Measurements from ENCODE around the gene TUBB6.

The TUBB6 gene

GRCh38 chr18:12291161-12291560 is 16.9 kb upstream of the TUBB6 start:
- peak; percentile 2 for DNase-seq (ENCODE audit: low spot score)

GRCh38 chr18:12291690-12292089 is 16.4 kb upstream of the TUBB6 start:
- peak; percentile 26 for DNase-seq (ENCODE audit: low spot score)

DNA sequence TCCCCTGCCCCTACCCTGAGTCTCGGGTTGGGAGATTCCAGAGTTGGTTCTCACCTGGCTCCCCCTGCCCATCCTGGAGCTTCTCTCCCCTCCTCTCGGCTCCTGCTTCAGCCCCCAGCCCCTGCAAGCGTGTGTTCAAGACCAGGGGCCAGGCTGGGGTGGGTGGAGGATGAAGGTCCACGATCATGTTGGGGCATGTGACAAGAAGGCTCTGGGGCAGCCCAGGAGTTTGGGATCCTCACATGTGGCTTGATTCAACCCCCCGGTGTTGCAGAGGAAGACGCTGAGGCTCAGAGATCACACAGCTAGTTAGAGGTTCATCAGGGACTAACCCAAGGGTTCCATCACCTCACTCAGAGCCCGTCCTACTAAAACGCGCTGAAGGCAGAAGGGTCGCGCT is 14.2 kb upstream of the TUBB6 start:
- DNase-seq (ENCODE audit: low spot score): peak; percentile 20

GRCh38 chr18:12295389-12296086 is 12.5 kb upstream of the TUBB6 start:
- DNase-seq (ENCODE audit: low spot score): peak; percentile 58

DNA sequence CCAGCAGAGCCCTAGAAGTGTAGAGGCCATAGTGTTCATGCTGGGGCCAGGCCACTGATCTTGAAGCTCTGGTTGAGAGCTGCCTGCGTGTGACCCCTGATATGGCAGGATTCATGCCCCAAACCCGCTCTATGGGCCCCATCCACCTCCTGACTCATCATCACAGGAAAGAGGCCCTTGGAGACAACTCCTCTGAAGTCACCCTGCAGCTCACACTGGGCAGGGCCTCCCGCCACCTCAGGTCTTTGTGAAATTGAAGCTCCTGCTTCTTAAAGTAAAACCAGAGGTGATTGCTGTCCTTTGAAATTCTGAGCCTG is 12.0 kb upstream of the TUBB6 start:
- DNase-seq (ENCODE audit: low spot score): peak; percentile 15

- peak; percentile 23 for DNase-seq (ENCODE audit: low spot score)
Observed at GRCh38 chr18:12296457-12296856, 11.6 kb upstream of the TUBB6 start.

GRCh38 chr18:12299862-12300261 is 8.2 kb upstream of the TUBB6 start:
- DNase-seq (ENCODE audit: low spot score): no peak

- no peak for DNase-seq (ENCODE audit: low spot score)
Observed at GRCh38 chr18:12301263-12302005, 6.6 kb upstream of the TUBB6 start.

DNA sequence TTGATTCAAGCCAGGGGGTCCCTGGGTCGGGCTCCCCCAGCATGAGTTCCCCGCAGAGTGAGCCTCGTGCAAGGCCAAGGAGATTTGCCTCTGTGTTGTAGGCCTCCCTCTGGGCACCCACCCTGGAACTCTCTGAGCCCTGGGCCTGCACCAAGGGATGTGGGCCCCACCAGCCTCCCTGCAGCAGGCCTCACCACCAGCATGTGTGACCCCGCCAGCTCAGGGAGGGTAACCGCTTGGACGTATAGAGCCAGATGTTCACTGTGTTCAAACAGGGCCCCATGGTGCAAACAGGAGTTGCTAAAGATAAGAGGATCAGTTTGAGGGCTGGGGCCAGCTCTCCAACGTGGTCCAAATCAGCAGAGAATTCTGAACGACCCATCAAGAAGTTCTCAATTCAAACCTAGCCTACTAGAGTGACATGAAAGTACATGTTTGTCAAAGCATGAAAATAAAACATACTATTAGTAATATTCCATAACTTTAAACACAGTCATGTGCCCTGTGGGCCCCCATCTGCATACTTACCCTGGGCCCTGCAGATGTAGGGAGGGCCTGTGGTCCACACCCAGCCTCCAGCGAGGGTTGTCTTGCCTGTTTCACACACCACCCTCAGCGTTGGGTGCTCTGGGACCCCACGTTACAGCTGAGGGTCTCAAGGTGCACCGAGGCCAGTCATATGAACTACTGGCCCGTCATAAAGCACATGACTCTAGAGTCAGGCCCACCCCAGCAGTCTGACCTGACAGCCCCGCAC is 5.5 kb upstream of the TUBB6 start:
- DNase-seq (ENCODE audit: low spot score): no peak

DNA sequence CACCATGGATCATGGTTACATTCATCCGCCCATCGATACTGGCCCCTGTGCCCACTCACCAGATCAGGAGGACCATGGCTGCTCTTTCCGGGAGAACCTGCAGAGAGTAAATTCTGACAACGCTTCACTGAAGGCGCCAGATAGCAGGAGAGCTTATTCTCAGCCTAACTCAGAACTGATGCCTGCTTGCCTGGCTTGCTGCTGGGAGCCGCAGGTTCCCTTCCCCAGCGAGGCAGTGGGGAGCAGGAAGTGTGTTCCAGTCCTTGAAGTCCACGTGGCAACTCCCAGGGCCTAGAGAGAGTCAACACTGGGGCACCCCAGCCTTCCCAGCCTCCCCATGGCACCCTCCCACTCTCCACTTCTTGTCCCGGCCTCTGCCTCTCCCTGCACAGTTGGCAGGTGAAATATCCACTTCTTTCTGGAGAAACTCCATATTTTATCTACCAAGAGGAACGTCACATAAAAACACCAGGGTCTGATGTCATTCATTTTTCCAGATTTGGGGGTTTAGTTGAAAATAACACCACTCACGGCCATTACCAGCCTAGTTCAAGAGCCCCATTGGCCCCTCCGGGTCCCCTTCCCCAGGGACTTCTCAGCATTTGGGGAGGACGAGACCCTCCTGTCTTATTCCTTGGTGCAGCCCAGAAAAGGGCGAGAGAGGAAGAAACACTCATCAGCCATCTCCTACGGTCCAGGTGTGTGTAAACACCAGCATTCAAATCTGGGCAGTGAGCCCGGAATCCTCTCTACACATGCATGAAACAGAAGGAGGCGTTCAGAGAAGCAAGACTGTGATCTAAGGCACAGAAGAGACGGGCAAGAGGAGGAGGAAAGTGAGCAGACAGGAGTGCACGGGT is 3.5 kb upstream of the TUBB6 start:
- DNase-seq (ENCODE audit: low spot score): no peak

GRCh38 chr18:12305211-12305610 is 2.8 kb upstream of the TUBB6 start:
- DNase-seq (ENCODE audit: low spot score): no peak

- DNase-seq (ENCODE audit: low spot score): no peak
Observed at GRCh38 chr18:12305930-12306629, 2.0 kb upstream of the TUBB6 start.

DNA sequence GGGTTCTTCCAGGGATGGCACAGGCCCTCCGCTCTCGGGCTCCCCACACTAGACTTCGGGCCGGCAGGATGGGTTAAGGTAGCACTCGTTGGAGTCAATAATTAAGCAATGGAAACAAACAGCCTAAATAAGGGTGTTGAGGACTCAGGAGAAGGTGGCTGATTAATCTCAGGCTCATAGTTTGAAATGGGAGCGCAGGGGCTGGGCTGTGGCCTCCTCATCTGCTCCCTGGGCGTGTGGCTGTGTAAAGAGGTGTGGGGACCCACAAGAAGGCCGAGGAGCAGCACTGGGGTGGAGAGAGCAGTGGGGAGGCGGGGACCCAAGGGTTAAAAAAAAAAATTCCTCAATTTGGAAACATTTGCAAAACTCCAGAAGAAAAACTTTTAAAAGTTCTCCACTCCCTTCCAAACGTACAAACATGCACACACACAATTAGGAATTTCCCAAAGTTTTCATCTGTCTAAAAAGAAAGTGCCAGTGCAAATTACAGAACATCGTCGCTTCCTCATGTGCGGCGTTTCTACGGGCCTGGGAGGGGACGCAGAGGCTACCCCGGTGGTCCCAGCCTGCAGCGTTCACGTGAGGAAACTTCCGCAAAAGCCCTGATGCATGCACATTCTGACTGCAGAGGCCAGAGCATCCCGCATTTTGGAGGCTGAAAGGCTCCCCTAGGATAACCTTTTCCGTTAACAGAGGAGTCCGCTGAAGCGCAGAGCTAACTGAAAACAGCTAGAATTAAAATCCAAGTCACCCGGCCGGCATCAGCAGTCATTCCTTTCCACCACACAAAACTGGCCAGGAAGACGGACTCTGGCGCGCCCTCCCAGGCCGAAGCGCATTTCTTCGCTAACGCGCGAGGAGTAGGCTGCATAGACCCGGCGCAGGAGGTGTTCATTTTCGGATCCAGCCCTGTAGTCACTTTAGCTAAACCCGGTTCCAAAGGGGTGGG is 1.0 kb upstream of the TUBB6 start:
- peak; percentile 83 for DNase-seq (ENCODE audit: low spot score)

DNA sequence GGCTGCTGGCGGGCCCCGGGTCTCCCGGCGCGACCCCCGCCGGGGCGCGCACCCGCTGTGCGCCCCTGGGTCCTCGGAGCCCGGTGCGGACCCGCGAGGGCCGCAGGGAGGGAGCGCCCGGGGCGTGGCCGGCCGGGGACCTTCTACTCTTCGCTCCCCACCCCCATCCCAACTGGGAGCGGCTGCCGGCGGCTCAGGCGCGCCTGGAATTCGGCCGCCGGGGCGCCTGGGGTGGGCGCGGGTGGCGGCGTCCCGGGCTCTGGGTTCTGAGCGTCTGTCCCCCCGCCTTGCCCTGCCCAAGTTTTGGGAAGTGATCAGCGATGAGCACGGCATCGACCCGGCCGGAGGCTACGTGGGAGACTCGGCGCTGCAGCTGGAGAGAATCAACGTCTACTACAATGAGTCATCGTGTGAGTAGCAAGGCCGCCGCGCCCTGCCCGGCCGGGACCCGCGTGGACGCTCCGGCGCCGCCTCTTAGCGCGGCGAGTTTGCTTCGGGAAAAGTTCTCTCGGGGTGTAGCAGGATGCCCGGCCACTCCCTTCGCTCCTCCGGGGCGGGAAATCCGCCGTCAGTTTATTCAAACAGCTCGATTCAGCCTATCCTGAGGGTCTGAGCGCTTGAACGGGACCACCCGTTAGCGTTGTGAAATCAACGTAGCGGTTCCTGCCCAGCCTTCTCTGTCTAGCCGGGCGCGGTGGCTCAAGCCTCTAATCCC is 502 bp downstream of the TUBB6 start:
- DNase-seq (ENCODE audit: low spot score): peak; percentile 91

DNA sequence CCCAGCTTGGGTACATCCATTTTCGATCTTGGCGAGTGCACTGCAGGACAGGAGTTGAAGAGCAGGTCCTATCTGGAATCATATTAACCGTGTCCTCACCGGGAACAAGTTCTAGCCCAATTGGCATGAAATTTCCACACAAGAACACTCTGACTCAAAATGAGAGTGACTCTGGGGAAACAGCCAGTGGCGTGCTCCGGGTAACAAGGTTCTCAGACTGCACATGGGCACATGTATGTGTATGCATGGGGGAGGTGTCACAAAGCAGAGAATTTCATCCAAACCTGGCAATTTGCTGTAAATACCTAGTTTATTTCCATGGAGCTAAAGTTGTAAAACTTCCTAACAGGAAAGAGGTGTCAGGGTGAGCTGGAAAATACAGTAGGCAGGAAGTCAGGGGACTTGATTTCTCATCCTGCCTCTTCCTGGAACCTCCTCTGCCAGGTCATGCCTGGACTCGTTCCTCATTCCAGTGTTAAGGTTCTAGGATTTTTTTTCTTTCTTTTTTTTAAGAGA is 1.7 kb downstream of the TUBB6 start:
- DNase-seq (ENCODE audit: low spot score): no peak

GRCh38 chr18:12310762-12311161 is 2.7 kb downstream of the TUBB6 start:
- no peak for DNase-seq (ENCODE audit: low spot score)

- no peak for DNase-seq (ENCODE audit: low spot score)
Observed at GRCh38 chr18:12312976-12313375, 4.9 kb downstream of the TUBB6 start.

- DNase-seq (ENCODE audit: low spot score): no peak
Observed at GRCh38 chr18:12313530-12314245, 5.6 kb downstream of the TUBB6 start.
